ENCODE results near the gene APBA1. TPM values are rescaled to one million over a fixed set of nuclear protein-coding genes. Genes with fewer than 3 reads are reported as not detected.

The APBA1 gene
- total and polyA plus RNA-seq, 4 donors, result 0.95 to 8.1 (median 2.8) TPM

GRCh38 chr9:69513141-69513820, 158.9 kb downstream of the APBA1 start:
- no peak for ATAC-seq (ENCODE audit: insufficient read depth, low FRiP score)
- H3K9me3 ChIP-seq (ENCODE audit: control insufficient read depth in 4 of 4, insufficient read depth in 3 of 4, low read length in 3 of 4), result peaks cover 0 to 9% (median 0%) of the 10 kb centered on the region in 4 donors
- peaks cover 0 to 8% (median 1%) of the 10 kb centered on the region in 4 donors for H3K36me3 ChIP-seq (ENCODE audit: control insufficient read depth in 4 of 4, insufficient read depth in 4 of 4, low read length in 4 of 4)
- no peak overlapping the region for H3K27ac ChIP-seq (ENCODE audit: low read depth in 1 of 2, low read length in 1 of 2)
- TF ChIP-seq CTCF (IDR thresholded peaks at IDR 0.05; ENCODE audit: control extremely low read depth, extremely low read depth), result no peak
- no peaks in the 10 kb centered on the region for H3K4me1 ChIP-seq (ENCODE audit: control insufficient read depth in 5 of 5, insufficient read depth in 5 of 5, low read length in 5 of 5)
- no peaks in the 10 kb centered on the region for H3K27me3 ChIP-seq (ENCODE audit: control insufficient read depth in 3 of 3, insufficient read depth in 3 of 3, low read length in 2 of 3)
- DNase-seq, result no peak
- 73 to 77% methylated on average over 3 of the region's 3 CpGs for WGBS, 2 donors
- H3K9ac ChIP-seq (ENCODE audit: insufficient read depth in 1 of 2, low read length in 2 of 2), result no peak overlapping the region
- no peak overlapping the region for H3K4me3 ChIP-seq

GRCh38 chr9:69504058-69504457, 168.1 kb downstream of the APBA1 start:
- Histone ChIP-seq H3K4me3 (no peak overlapping the region), H3K36me3 (ENCODE audit: control insufficient read depth in 4 of 4, insufficient read depth in 4 of 4, low read length in 4 of 4) (no peaks in the 10 kb centered on the region), H3K27me3 (ENCODE audit: control insufficient read depth in 3 of 3, insufficient read depth in 3 of 3, low read length in 2 of 3) (no peaks in the 10 kb centered on the region), H3K27ac (ENCODE audit: low read depth in 1 of 2, low read length in 1 of 2) (no peak overlapping the region), H3K9ac (ENCODE audit: insufficient read depth in 1 of 2, low read length in 2 of 2) (no peak overlapping the region), H3K4me1 (ENCODE audit: control insufficient read depth in 5 of 5, insufficient read depth in 5 of 5, low read length in 5 of 5) (peaks cover 0 to 2% (median 0%) of the 10 kb centered on the region in 5 donors), H3K9me3 (ENCODE audit: control insufficient read depth in 4 of 4, insufficient read depth in 3 of 4, low read length in 3 of 4) (no peaks in the 10 kb centered on the region)
- no peak for DNase-seq
- 79 to 88% methylated on average over 1 of the region's 1 CpG for WGBS, 2 donors
- TF ChIP-seq CTCF (IDR thresholded peaks at IDR 0.05; ENCODE audit: control extremely low read depth, extremely low read depth), result no peak
- ATAC-seq (ENCODE audit: insufficient read depth, low FRiP score), result no peak

GRCh38 chr9:69502671-69503301, 169.4 kb downstream of the APBA1 start:
- WGBS, 2 donors, result 69 to 83% methylated on average over 4 of the region's 4 CpGs
- Histone ChIP-seq H3K27me3 (ENCODE audit: control insufficient read depth in 3 of 3, insufficient read depth in 3 of 3, low read length in 2 of 3) (no peaks in the 10 kb centered on the region), H3K4me3 (no peak overlapping the region), H3K4me1 (ENCODE audit: control insufficient read depth in 5 of 5, insufficient read depth in 5 of 5, low read length in 5 of 5) (peaks cover 0 to 3% (median 0%) of the 10 kb centered on the region in 5 donors), H3K9ac (ENCODE audit: insufficient read depth in 1 of 2, low read length in 2 of 2) (no peak overlapping the region), H3K27ac (ENCODE audit: low read depth in 1 of 2, low read length in 1 of 2) (no peak overlapping the region), H3K36me3 (ENCODE audit: control insufficient read depth in 4 of 4, insufficient read depth in 4 of 4, low read length in 4 of 4) (no peaks in the 10 kb centered on the region), H3K9me3 (ENCODE audit: control insufficient read depth in 4 of 4, insufficient read depth in 3 of 4, low read length in 3 of 4) (no peaks in the 10 kb centered on the region)
- ATAC-seq (ENCODE audit: insufficient read depth, low FRiP score), result no peak
- TF ChIP-seq CTCF (IDR thresholded peaks at IDR 0.05; ENCODE audit: control extremely low read depth, extremely low read depth), result no peak
- no peak for DNase-seq
